ENCODE data around the gene PLD6.

DNA sequence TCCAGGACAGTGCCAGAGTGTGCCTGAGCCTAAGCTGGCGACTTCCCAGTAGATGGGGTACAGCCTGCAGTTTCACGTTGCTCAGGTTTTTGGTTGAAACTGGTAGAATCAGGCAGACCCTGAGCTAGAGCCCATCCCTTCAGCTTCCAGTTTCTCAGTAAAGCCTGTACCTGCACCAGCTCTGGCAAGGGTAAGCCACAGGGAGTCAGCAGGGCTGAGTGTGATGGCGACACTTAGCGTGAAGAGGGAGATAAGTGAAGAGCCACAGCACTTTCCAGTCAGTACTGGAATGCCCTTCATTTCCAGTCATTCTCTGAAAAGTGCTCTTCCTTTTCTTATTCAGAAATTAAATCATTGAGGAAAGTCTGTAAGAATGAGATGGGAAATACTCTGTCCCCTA, 22.4 kb downstream of the PLD6 start:
- no peak for TF ChIP-seq EZH2 (IDR thresholded peaks at IDR 0.05; ENCODE audit: insufficient read depth, poor library complexity, severe bottlenecking)
- TF ChIP-seq EZH2phosphoT487 (IDR thresholded peaks at IDR 0.05; ENCODE audit: insufficient read depth, low read depth), result no peak
